ENCODE data around the gene TKTL1. TPM values are rescaled to one million over a fixed set of nuclear protein-coding genes. Genes with fewer than 3 reads are reported as not detected.

The TKTL1 gene
- total RNA-seq, 5 donors from 2014 or later (not counting 1 experiment from before 2014, with no cell fraction given), result 0.60 to 5.5 (median 1.3) TPM

- DNase-seq, result no peak
- ChIA-PET CTCF (no interaction called here), POLR2A (interaction anchor here in 1 of 2 donors (0.6 to 1.1 kb wide), 3 partner anchors 9 to 32 kb away, joined by 3 to 5 read pairs (median 3); no protein-coding TSS in a partner anchor)
- ATAC-seq (replicated peaks in 1 of 4), result no peak
- Mint-ChIP-seq H3K4me1 (peaks cover 15 to 20% (median 19%) of the 10 kb centered on the region in 3 donors), H3K27me3 (no peaks in the 10 kb centered on the region), H3K36me3 (no peaks in the 10 kb centered on the region), H3K4me3 (peak overlapping the region; percentile 77 to 84 (median 81)), H3K27ac (peak overlapping the region; percentile 80 to 89), H3K9me3 (no peaks in the 10 kb centered on the region)
- H3K4me1 ChIP-seq (ENCODE audit: control insufficient read depth in 1 of 2, extremely low read depth in 1 of 2, insufficient read depth in 2 of 2, low read length in 2 of 2), result peaks cover 4 to 37% of the 10 kb centered on the region in 2 experiments
- peak overlapping the region; percentile 97 for H3K27ac ChIP-seq (ENCODE audit: low read length)
- WGBS (ENCODE audit: insufficient coverage), result 0% methylated on average over 16 of the region's 38 CpGs
- no peaks in the 10 kb centered on the region for H3K9me3 ChIP-seq
- no peaks in the 10 kb centered on the region for H3K27me3 ChIP-seq (replicated peaks in 1 of 2; ENCODE audit: control insufficient read depth in 2 of 2, extremely low read depth in 1 of 2, insufficient read depth in 2 of 2, low read length in 1 of 2)
- H3K4me3 ChIP-seq (ENCODE audit: control insufficient read depth in 1 of 2, extremely low read depth in 1 of 2, low read length in 1 of 2), result peak overlapping the region; percentile 67 to 69
- peaks cover 3 to 15% of the 10 kb centered on the region in 2 donors for H3K36me3 ChIP-seq (ENCODE audit: control insufficient read depth in 2 of 2, extremely low read depth in 1 of 2, insufficient read depth in 1 of 2, low read length in 1 of 2)
Observed at GRCh38 chrX:154379569-154379951, 84.0 kb downstream of the TKTL1 start.

Other genes starting within 250 kb of the TKTL1 start
- gene MECP2, start 198.1 kb upstream of the TKTL1 start, total RNA-seq, result 100 to 1,000 TPM in 3 of 5 donors, 10 to 100 TPM in 2; 84.9 to 129 (median 100) TPM
- not detected for gene OPN1LW, start 151.6 kb upstream of the TKTL1 start, total RNA-seq
- not detected for gene OPN1MW, start 113.2 kb upstream of the TKTL1 start, total RNA-seq
- gene OPN1MW2, start 76.0 kb upstream of the TKTL1 start, total RNA-seq, result not detected
- not detected for gene OPN1MW3, start 38.2 kb upstream of the TKTL1 start, total RNA-seq
- not detected for gene TEX28, start 671 bp upstream of the TKTL1 start, total RNA-seq
- gene FLNA, start 78.8 kb downstream of the TKTL1 start, total RNA-seq, result 1,000 to 10,000 TPM in 4 of 5 donors, 100 to 1,000 TPM in 1; 893 to 1,483 (median 1,268) TPM
- 100 to 1,000 TPM in 2 of 5 donors, 10 to 100 TPM in 3; 73.4 to 136 (median 80.4) TPM for gene EMD, start 83.5 kb downstream of the TKTL1 start, total RNA-seq
- 1,000 to 10,000 TPM; 5,175 to 6,006 (median 5,765) TPM for gene RPL10, start 102.6 kb downstream of the TKTL1 start, total RNA-seq
- 10 to 100 TPM; 22.6 to 31.3 (median 25.5) TPM for gene DNASE1L1, start 113.5 kb downstream of the TKTL1 start, total RNA-seq
- gene TAFAZZIN, start 115.7 kb downstream of the TKTL1 start, total RNA-seq, result 100 to 1,000 TPM in 3 of 5 donors, 10 to 100 TPM in 2; 89.8 to 144 (median 129) TPM
- 10 to 100 TPM; 37.9 to 56.8 (median 53.6) TPM for gene ATP6AP1, start 132.9 kb downstream of the TKTL1 start, total RNA-seq
- 100 to 1,000 TPM; 117 to 208 (median 182) TPM for gene GDI1, start 141.4 kb downstream of the TKTL1 start, total RNA-seq
- gene FAM50A, start 148.3 kb downstream of the TKTL1 start, total RNA-seq, result 10 to 100 TPM; 34.9 to 60.5 (median 51.9) TPM
- gene PLXNA3, start 162.5 kb downstream of the TKTL1 start, total RNA-seq, result 10 to 100 TPM; 48.1 to 87.0 (median 72.9) TPM
- 10 to 100 TPM; 12.7 to 25.4 (median 23.5) TPM for gene LAGE3, start 183.5 kb downstream of the TKTL1 start, total RNA-seq
- 10 to 100 TPM; 13.1 to 44.1 (median 39.6) TPM for gene UBL4A, start 190.8 kb downstream of the TKTL1 start, total RNA-seq
- 10 to 100 TPM; 15.6 to 31.3 (median 25.9) TPM for gene SLC10A3, start 194.8 kb downstream of the TKTL1 start, total RNA-seq
- gene FAM3A, start 220.4 kb downstream of the TKTL1 start, total RNA-seq, result 10 to 100 TPM; 33.9 to 67.6 (median 57.8) TPM